ENCODE data around the gene AGK.

DNA sequence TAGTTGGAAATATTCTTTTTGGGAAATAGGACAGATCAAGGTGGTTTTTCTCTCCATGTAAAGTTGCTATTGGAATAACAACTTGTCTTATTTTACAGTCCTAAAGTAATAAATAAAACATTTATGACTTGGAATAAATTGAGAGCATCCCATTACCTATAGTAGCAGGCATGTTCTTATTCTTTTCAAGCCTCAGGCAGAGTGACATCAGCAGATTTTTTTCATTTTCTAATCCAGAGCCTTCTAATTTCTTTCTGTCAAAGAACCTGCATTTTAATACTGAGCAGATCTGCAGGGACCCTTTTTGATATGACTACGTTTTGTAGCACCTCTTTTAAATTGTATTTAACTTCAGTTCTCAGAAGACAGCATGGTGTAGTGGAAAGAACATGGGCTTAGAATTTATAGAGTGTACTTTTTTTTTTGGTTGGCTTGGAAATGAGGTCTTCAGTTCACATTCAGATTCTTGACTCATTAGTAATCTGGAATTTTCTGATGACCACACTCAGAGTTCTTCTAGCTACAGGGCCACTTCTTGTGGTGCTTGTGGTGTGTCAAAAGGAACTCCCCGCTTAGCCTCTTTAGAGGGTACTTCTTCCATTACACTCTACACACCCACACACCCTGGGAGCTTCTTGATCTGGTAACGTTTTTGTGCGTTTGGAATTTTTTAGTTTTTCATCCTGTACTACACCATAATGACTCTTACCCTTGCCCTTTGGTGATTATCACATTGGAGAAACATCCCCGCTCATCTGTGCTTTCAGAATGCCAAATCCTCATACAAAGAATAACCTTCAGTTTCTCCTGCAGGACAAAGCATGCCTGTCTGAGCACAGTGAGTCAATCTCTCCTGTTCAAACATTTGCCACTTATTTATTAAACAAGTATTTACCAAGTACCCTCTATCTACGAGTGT is 34.6 kb downstream of the AGK start:
- TF ChIP-seq, protein P1, sequence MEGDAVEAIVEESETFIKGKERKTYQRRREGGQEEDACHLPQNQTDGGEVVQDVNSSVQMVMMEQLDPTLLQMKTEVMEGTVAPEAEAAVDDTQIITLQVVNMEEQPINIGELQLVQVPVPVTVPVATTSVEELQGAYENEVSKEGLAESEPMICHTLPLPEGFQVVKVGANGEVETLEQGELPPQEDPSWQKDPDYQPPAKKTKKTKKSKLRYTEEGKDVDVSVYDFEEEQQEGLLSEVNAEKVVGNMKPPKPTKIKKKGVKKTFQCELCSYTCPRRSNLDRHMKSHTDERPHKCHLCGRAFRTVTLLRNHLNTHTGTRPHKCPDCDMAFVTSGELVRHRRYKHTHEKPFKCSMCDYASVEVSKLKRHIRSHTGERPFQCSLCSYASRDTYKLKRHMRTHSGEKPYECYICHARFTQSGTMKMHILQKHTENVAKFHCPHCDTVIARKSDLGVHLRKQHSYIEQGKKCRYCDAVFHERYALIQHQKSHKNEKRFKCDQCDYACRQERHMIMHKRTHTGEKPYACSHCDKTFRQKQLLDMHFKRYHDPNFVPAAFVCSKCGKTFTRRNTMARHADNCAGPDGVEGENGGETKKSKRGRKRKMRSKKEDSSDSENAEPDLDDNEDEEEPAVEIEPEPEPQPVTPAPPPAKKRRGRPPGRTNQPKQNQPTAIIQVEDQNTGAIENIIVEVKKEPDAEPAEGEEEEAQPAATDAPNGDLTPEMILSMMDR (IDR thresholded peaks at IDR 0.05; ENCODE audit: low read depth, low read length), result no peak
- no peak for TF ChIP-seq EZH2phosphoT487 (IDR thresholded peaks at IDR 0.05; ENCODE audit: low read depth)

All from OCI-LY3 (cell line).